ENCODE measurements around the gene RGS1. TPM values are rescaled to one million over a fixed set of nuclear protein-coding genes. Genes with fewer than 3 reads are reported as not detected.

RGS1 gene
- total RNA-seq, 1 experiment from 2014 or later: not detected

GRCh38 chr1:192546596-192547190 is 28.9 kb upstream of the RGS1 start:
- peaks cover 7 to 22% of the 10 kb centered on the region in 2 experiments; a peak in 3 of 4 replicates for H3K4me1 ChIP-seq (ENCODE audit: control insufficient read depth in 1 of 2, insufficient read depth in 2 of 2, low read length in 2 of 2)
- H2AFZ ChIP-seq (ENCODE audit: low read depth, low read length, poor library complexity, severe bottlenecking): no peak overlapping the region
- H3K9ac ChIP-seq (ENCODE audit: low read length): no peak overlapping the region
- H3K4me2 ChIP-seq (ENCODE audit: low read length): no peak overlapping the region
- no peaks in the 10 kb centered on the region for H3K9me2 ChIP-seq (ENCODE audit: insufficient read depth)
- H3K79me2 ChIP-seq (ENCODE audit: insufficient read depth, low read length): no peaks in the 10 kb centered on the region
- H3K27me3 ChIP-seq (ENCODE audit: insufficient read depth, low read length): no peaks in the 10 kb centered on the region
- no peaks in the 10 kb centered on the region for H3K9me3 ChIP-seq (ENCODE audit: control insufficient read depth in 1 of 2, insufficient read depth in 1 of 2, low read depth in 1 of 2, low read length in 2 of 2)
- BruUV-seq (replicated peaks): no TSS peak
- no peak for TF ChIP-seq CTCF (IDR thresholded peaks at IDR 0.05 in 2 of 3, conservative IDR thresholded peaks at IDR 0.05 in 1 of 3; ENCODE audit: borderline replicate concordance in 1 of 3, insufficient read depth in 1 of 3, low read depth in 2 of 3, low read length in 2 of 3)
- no peak for TF ChIP-seq RAD21 (IDR thresholded peaks at IDR 0.05; ENCODE audit: low read depth)
- TF ChIP-seq CEBPB (IDR thresholded peaks at IDR 0.05; ENCODE audit: low read depth): no peak
- no peak for TF ChIP-seq YY1 (IDR thresholded peaks at IDR 0.05; ENCODE audit: extremely low read depth, insufficient replicate concordance, low read depth, low read length)
- TF ChIP-seq EZH2 (IDR thresholded peaks at IDR 0.05): no peak
- TF ChIP-seq POLR2AphosphoS5 (IDR thresholded peaks at IDR 0.05; ENCODE audit: low read depth, low read length): no peak
- TF ChIP-seq POLR2A (IDR thresholded peaks at IDR 0.05; ENCODE audit: borderline replicate concordance, extremely low read depth, insufficient read depth, insufficient read length): no peak
- TF ChIP-seq EGR1 (IDR thresholded peaks at IDR 0.05; ENCODE audit: low read depth): no peak
- TF ChIP-seq ZBTB33 (IDR thresholded peaks at IDR 0.05; ENCODE audit: extremely low read depth, insufficient replicate concordance, low read length): no peak
- TF ChIP-seq MAX (IDR thresholded peaks at IDR 0.05): no peak
- TF ChIP-seq SIN3A (IDR thresholded peaks at IDR 0.05; ENCODE audit: low read depth): no peak
- TF ChIP-seq SP1 (IDR thresholded peaks at IDR 0.05; ENCODE audit: low read depth): no peak
- no peak for TF ChIP-seq REST (IDR thresholded peaks at IDR 0.05; ENCODE audit: low read depth)
- TF ChIP-seq TCF7L2 (IDR thresholded peaks at IDR 0.05; ENCODE audit: borderline replicate concordance, extremely low read depth, insufficient read depth, insufficient read length): no peak
- no peak for TF ChIP-seq EZH2phosphoT487 (IDR thresholded peaks at IDR 0.05; ENCODE audit: borderline replicate concordance)
- no peak overlapping the region for H3K27ac ChIP-seq (ENCODE audit: low read depth, low read length)
- no peaks in the 10 kb centered on the region for H4K20me1 ChIP-seq (ENCODE audit: insufficient read depth)
- CTCF ChIA-PET: no interaction called here
- H3K36me3 ChIP-seq (ENCODE audit: control insufficient read depth in 1 of 2, insufficient read depth in 2 of 2, low read length in 2 of 2): no peaks in the 10 kb centered on the region
- POLR2A ChIA-PET: no interaction called here
- intact Hi-C loops (cut with micrococcal nuclease): no loop called here
- no peak overlapping the region for H3K4me3 ChIP-seq (replicated peaks in 1 of 2; ENCODE audit: low read depth in 1 of 2, low read length in 2 of 2)
- DNase-seq (ENCODE audit: low read depth, low spot score) (no peak), ATAC-seq (no peak)
- RAD21 ChIA-PET (ENCODE audit: low non-redundant PET in 1 of 2, low total read pairs in 2 of 2, uncharacterized antibody in 2 of 2, unreplicated experiment in 2 of 2): no interaction called here

Data from HCT116 (cell line).